ENCODE results near the gene ERVW-1. TPM values are rescaled to one million over a fixed set of nuclear protein-coding genes. Genes with fewer than 3 reads are reported as not detected.
"Not testable (repeated sequence)": the region's sequence is repeated elsewhere in the genome, so short reads cannot be mapped to it uniquely, and the experiment has no call there.

The ERVW-1 gene
- total RNA-seq, 1 donor from 2014 or later, result not detected

GRCh38 chr7:92496876-92497275 lies 19.1 kb upstream of the ERVW-1 start:
- Mint-ChIP-seq H3K9me3 (ENCODE audit: unreplicated experiment) (no peaks in the 10 kb centered on the region), H3K27me3 (ENCODE audit: unreplicated experiment) (no peaks in the 10 kb centered on the region), H3K36me3 (ENCODE audit: low read depth, unreplicated experiment) (peaks cover 8% of the 10 kb centered on the region), H3K27ac (ENCODE audit: unreplicated experiment) (no peak overlapping the region), H3K4me1 (ENCODE audit: unreplicated experiment) (no peaks in the 10 kb centered on the region), H3K4me3 (ENCODE audit: unreplicated experiment) (no peak overlapping the region)
- no peak for TF ChIP-seq CTCF (IDR thresholded peaks at IDR 0.05; ENCODE audit: unreplicated experiment)
- DNase-seq (ENCODE audit: low spot score), result no peak

- no peak for TF ChIP-seq CTCF (IDR thresholded peaks at IDR 0.05; ENCODE audit: unreplicated experiment)
- Mint-ChIP-seq H3K27me3 (ENCODE audit: unreplicated experiment) (peaks cover 1% of the 10 kb centered on the region), H3K4me1 (ENCODE audit: unreplicated experiment) (no peaks in the 10 kb centered on the region), H3K4me3 (ENCODE audit: unreplicated experiment) (no peak overlapping the region), H3K36me3 (ENCODE audit: low read depth, unreplicated experiment) (peaks cover 22% of the 10 kb centered on the region), H3K27ac (ENCODE audit: unreplicated experiment) (no peak overlapping the region), H3K9me3 (ENCODE audit: unreplicated experiment) (no peaks in the 10 kb centered on the region)
- DNase-seq (ENCODE audit: low spot score), result no peak
Observed at GRCh38 chr7:92489634-92490033, 11.9 kb upstream of the ERVW-1 start.

- Mint-ChIP-seq H3K4me3 (ENCODE audit: unreplicated experiment) (no peak overlapping the region), H3K27ac (ENCODE audit: unreplicated experiment) (no peak overlapping the region), H3K36me3 (ENCODE audit: low read depth, unreplicated experiment) (peaks cover 22% of the 10 kb centered on the region), H3K4me1 (ENCODE audit: unreplicated experiment) (no peaks in the 10 kb centered on the region), H3K9me3 (ENCODE audit: unreplicated experiment) (no peaks in the 10 kb centered on the region), H3K27me3 (ENCODE audit: unreplicated experiment) (peaks cover 1% of the 10 kb centered on the region)
- TF ChIP-seq CTCF (IDR thresholded peaks at IDR 0.05; ENCODE audit: unreplicated experiment), result no peak
- no peak for DNase-seq (ENCODE audit: low spot score)
Observed at GRCh38 chr7:92487804-92488203, 10.1 kb upstream of the ERVW-1 start.

DNA sequence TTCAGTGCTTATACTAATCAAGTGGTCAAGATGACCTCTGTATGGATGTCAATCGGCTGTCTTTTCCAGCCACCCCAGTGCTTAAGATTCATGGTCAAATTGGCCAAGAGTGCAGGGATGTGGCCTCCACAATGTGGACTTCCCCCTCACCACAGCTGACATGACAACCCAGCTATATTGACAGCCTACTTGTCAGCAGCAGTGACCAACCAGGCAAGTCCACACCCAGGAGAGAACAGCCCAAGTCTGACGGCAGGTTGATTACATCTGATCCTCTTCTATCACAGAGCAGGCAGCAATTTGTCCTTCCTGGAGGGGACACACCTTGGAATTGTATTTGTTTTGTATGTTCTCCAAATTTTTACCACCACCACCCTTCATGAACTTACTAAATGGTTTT lies 8.2 kb upstream of the ERVW-1 start:
- H3K4me1 Mint-ChIP-seq (ENCODE audit: unreplicated experiment), result no peaks in the 10 kb centered on the region
- H3K4me3 Mint-ChIP-seq (ENCODE audit: unreplicated experiment), result no peak overlapping the region
- no peak for DNase-seq (ENCODE audit: low spot score)
- peaks cover 18% of the 10 kb centered on the region for H3K36me3 Mint-ChIP-seq (ENCODE audit: low read depth, unreplicated experiment)
- H3K27me3 Mint-ChIP-seq (ENCODE audit: unreplicated experiment), result peaks cover 1% of the 10 kb centered on the region
- H3K27ac Mint-ChIP-seq (ENCODE audit: unreplicated experiment), result no peak overlapping the region
- no peak for TF ChIP-seq CTCF (IDR thresholded peaks at IDR 0.05; ENCODE audit: unreplicated experiment)
- no peaks in the 10 kb centered on the region for H3K9me3 Mint-ChIP-seq (ENCODE audit: unreplicated experiment)

DNA sequence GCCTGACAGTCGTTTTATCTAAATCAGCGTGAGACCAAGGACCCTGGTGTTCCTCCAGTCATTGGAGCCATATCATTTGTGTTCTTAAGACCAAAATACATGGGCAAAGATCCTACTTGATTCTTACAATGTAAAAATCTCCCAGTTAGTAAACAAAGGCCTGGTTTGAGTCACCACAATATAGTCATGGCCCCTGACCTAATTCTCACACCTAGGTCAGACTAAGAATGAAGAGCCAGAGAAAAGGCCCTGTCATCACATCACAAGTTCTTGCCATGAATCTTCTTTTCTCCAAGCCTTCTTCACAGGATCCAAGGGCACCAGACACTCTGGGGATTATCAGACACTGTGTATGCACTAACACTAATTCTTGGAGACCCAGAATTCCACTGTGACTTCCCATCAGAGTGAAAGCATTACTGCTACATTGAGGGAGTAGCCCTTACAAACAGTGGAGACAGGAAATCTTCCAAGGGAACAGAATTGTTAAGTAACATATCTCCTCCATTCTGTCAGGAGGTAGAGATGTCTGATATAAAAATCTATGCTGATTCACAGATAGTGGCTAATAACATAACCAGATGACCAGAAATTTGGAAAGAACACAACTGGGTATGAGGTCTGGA lies 7.6 kb upstream of the ERVW-1 start:
- no peaks in the 10 kb centered on the region for H3K4me1 Mint-ChIP-seq (ENCODE audit: unreplicated experiment)
- H3K27ac Mint-ChIP-seq (ENCODE audit: unreplicated experiment), result no peak overlapping the region
- peaks cover 15% of the 10 kb centered on the region for H3K36me3 Mint-ChIP-seq (ENCODE audit: low read depth, unreplicated experiment)
- no peak overlapping the region for H3K4me3 Mint-ChIP-seq (ENCODE audit: unreplicated experiment)
- H3K27me3 Mint-ChIP-seq (ENCODE audit: unreplicated experiment), result peaks cover 1% of the 10 kb centered on the region
- no peak for DNase-seq (ENCODE audit: low spot score)
- H3K9me3 Mint-ChIP-seq (ENCODE audit: unreplicated experiment), result no peaks in the 10 kb centered on the region
- TF ChIP-seq CTCF (IDR thresholded peaks at IDR 0.05; ENCODE audit: unreplicated experiment), result no peak

GRCh38 chr7:92484226-92484625 lies 6.5 kb upstream of the ERVW-1 start:
- not testable (repeated sequence) for H3K4me1 Mint-ChIP-seq (ENCODE audit: unreplicated experiment); H3K27me3 Mint-ChIP-seq (ENCODE audit: unreplicated experiment); DNase-seq (ENCODE audit: low spot score); H3K27ac Mint-ChIP-seq (ENCODE audit: unreplicated experiment); H3K9me3 Mint-ChIP-seq (ENCODE audit: unreplicated experiment); H3K4me3 Mint-ChIP-seq (ENCODE audit: unreplicated experiment)
- peaks cover 15% of the 10 kb centered on the region for H3K36me3 Mint-ChIP-seq (ENCODE audit: low read depth, unreplicated experiment)

DNA sequence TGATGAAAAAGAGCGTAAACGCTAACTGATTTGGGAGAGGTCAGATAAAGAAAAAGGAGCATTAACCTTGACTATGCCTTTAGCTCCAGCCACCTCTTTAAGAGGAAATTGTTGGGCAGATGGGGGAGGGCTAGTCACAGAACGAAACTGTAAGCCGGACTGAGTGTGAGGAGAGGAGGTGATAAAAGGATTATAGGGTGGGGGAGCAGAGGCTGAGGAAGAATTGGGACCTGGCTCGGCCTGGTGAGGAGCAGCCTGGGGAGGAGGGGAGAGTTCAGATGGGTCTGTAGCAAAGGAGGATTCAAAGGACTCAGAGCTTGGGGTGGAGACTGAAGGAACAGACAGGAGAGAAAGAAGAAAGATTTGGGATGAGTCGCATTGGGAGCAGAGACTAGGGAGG lies 5.9 kb upstream of the ERVW-1 start:
- not testable (repeated sequence) for H3K27ac Mint-ChIP-seq (ENCODE audit: unreplicated experiment); H3K4me1 Mint-ChIP-seq (ENCODE audit: unreplicated experiment); H3K9me3 Mint-ChIP-seq (ENCODE audit: unreplicated experiment); H3K4me3 Mint-ChIP-seq (ENCODE audit: unreplicated experiment); DNase-seq (ENCODE audit: low spot score); H3K27me3 Mint-ChIP-seq (ENCODE audit: unreplicated experiment)
- H3K36me3 Mint-ChIP-seq (ENCODE audit: low read depth, unreplicated experiment), result peaks cover 15% of the 10 kb centered on the region

DNA sequence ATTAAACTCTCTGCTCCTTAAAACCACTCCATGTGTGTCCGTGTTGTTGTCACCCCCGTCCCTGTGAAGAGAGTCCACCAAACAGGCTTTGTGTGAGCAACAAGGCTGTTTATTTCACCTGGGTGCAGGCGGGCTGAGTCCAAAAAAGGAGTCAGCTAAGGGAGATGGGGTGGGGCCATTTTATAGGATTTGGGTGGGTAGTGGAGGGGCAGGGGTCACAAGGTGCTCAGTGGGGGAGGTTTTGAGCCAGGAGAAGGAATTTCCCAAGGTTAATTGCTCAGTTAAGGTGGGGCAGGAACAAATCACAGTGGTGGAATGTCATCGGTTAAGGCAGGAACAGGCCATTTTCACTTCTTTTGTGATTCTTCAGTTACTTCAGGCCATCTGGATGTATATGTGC lies 1.4 kb upstream of the ERVW-1 start:
- not testable (repeated sequence) for DNase-seq (ENCODE audit: low spot score); H3K9me3 Mint-ChIP-seq (ENCODE audit: unreplicated experiment); H3K4me3 Mint-ChIP-seq (ENCODE audit: unreplicated experiment); H3K4me1 Mint-ChIP-seq (ENCODE audit: unreplicated experiment); H3K27me3 Mint-ChIP-seq (ENCODE audit: unreplicated experiment); H3K36me3 Mint-ChIP-seq (ENCODE audit: low read depth, unreplicated experiment); H3K27ac Mint-ChIP-seq (ENCODE audit: unreplicated experiment)

All from endothelial cell (in vitro differentiated cells).